ENCODE data around the gene PPARA.

DNA sequence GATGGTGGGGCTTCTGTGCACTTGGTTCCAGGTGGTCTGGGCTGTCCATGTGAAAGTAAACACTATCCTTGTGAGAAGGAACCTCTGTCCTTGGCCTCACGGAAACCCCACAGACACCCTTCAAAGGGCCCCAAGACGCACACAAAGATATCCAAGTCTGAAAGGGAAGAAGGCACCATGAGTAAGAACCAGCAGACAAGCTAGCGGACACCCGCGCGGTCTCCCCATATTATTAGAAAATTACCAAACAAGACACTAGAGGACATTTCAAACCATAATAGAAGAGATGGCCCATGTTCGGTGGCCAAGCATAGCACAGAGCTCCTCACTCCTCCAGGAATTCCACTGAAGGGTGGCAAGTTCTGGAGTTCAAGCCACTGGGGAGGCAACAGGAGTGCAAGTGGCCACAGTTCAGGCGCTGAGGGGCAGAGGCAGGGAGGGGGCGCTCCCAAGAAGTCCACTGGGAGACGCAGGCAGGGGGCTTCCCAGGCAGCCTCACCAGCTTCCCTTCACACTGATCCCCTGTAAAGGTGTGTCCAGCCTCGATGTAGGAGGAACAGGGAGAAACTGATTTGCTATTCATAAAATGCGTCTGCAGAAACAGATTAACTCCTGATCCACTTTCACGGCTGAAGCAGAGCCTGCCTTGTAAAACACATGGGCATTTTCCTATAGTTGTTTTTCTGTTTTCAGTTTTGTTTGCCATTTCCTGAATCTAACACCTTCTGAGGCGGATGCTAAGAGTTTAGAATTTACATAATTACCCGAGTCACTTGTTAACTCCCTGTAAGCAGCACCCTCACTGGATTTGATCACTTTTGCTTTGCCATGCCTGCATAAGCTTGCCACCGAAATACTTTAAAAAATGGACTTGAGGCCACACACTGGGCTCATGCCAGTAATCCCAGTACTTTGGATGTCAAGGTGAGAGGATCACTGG, 9.1 kb upstream of the PPARA start:
- TF ChIP-seq, protein P1, sequence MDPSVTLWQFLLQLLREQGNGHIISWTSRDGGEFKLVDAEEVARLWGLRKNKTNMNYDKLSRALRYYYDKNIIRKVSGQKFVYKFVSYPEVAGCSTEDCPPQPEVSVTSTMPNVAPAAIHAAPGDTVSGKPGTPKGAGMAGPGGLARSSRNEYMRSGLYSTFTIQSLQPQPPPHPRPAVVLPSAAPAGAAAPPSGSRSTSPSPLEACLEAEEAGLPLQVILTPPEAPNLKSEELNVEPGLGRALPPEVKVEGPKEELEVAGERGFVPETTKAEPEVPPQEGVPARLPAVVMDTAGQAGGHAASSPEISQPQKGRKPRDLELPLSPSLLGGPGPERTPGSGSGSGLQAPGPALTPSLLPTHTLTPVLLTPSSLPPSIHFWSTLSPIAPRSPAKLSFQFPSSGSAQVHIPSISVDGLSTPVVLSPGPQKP (IDR thresholded peaks at IDR 0.05; ENCODE audit: borderline replicate concordance, low read depth, low read length), result no peak
- no peak for TF ChIP-seq SMC3 (IDR thresholded peaks at IDR 0.05; ENCODE audit: low read depth, low read length)
- TF ChIP-seq, protein P2, sequence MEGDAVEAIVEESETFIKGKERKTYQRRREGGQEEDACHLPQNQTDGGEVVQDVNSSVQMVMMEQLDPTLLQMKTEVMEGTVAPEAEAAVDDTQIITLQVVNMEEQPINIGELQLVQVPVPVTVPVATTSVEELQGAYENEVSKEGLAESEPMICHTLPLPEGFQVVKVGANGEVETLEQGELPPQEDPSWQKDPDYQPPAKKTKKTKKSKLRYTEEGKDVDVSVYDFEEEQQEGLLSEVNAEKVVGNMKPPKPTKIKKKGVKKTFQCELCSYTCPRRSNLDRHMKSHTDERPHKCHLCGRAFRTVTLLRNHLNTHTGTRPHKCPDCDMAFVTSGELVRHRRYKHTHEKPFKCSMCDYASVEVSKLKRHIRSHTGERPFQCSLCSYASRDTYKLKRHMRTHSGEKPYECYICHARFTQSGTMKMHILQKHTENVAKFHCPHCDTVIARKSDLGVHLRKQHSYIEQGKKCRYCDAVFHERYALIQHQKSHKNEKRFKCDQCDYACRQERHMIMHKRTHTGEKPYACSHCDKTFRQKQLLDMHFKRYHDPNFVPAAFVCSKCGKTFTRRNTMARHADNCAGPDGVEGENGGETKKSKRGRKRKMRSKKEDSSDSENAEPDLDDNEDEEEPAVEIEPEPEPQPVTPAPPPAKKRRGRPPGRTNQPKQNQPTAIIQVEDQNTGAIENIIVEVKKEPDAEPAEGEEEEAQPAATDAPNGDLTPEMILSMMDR (conservative IDR thresholded peaks at IDR 0.05; ENCODE audit: low read depth, low read length), result no peak

All from IMR-90 (cell line).